GM19324 (cell line): Measurements from ENCODE around the gene JDP2.
"Not testable (repeated sequence)": the region's sequence is repeated elsewhere in the genome, so short reads cannot be mapped to it uniquely, and the experiment has no call there.

ENCODE experiments used
- ATAC-seq: cut with Tn5 transposase; IDR thresholded peaks from one replicate; pipeline ENCODE4 v1.9.1; 2021; ENCODE audit warnings: mild to moderate bottlenecking, moderate library complexity; ENCODE audit not compliant: unreplicated experiment, low FRiP score

Gene JDP2

DNA sequence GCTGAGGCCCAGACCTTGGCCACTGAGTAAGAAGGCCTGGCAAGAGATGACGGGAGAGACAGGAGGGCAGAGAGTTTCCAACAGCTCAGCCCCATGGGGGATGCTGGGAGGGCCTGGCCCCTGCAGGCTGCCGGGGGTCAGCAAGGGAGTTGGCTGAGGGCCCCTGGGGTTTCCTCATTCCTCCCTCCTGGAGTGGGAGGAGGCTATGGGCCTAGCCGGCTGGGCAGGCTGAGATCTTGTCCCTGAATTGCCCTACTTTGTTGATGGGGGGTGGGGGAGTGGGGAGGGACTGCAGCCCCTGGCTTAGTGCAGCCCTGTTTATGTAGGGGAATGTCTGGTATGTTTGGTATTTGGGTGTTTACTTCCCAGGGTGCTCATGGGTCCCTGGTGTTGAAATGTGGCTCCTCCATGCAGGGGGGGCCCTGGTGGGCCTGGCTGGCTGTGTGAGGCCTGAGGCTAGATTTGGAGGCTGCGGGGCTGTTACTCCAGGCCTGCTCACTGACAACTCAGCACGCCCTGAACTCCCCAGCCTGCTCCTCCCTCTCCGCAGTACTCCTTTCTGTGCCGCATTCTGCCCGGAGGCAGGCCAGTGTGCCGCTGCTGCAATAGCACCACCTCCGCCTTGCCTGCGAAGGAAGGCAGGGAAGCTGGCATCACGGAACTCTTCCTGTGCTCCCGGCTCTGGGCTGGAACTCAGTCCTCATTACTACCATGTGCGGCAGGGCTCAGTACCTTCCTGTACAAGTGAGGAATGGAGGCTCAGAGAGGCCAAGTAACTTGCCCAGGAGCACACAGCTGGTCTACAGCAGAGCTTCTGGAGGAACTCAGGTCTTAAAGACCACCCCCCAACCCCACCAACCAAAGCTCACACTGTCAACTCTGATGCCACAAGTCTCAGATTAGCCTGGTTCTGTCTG is 25.3 kb downstream of the JDP2 start:
- ATAC-seq, result no peak

DNA sequence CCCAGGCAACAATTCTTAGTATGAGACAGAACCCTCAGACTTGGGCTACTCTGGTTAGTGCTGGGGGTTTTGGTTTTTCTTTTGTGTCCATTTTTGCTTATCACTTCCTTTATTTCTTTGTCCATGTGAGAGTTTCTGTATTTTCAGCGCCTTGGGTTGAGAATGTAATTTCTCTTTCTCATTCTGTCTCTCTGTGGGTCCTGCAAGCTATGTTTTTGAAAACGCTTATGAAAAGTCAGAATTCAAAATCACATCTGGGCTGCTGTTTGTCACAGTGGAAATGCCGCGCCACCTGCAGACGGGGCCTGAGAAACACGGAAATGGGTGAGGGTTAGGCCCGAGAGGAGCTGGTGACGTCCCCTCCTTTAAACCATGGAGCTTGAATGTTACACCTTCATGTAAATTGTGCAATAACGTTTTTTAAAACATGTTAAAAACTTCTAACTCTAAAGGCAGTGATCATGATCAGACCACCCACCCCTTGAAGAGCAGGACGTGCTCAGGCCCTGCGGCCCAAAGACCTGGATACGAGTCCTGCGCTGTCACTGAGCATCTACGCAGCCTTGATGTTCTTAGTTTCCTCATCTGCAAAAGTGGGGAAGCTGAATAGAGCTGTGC is 26.1 kb downstream of the JDP2 start:
- no peak for ATAC-seq

DNA sequence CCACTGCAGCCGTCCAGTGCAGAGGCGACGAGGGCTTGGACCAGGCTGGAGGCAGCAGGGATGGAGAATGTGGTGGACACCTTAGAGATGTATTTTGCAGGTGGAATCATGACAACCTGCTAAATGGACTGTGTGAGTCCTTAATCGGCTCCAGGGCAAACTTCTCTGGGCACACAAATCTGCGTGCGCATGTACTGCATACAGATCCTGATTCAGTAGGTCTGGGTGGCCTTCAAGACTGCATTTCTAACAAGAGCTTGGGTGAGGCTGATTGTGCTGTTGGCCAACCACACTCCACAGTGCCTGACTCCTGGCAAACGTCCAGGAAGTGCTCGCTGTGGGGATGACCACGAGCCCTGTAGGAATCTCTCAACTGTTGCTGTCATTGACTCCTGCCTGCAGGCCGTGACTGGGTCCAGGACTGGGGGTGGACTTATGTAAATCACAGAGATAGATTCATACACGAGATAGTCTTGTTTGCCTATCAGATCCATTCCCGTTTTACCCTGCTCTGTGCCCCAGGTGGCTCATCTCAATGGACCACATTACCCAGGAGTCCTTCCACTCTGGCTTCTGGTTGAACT is 27.2 kb downstream of the JDP2 start:
- ATAC-seq, result no peak

DNA sequence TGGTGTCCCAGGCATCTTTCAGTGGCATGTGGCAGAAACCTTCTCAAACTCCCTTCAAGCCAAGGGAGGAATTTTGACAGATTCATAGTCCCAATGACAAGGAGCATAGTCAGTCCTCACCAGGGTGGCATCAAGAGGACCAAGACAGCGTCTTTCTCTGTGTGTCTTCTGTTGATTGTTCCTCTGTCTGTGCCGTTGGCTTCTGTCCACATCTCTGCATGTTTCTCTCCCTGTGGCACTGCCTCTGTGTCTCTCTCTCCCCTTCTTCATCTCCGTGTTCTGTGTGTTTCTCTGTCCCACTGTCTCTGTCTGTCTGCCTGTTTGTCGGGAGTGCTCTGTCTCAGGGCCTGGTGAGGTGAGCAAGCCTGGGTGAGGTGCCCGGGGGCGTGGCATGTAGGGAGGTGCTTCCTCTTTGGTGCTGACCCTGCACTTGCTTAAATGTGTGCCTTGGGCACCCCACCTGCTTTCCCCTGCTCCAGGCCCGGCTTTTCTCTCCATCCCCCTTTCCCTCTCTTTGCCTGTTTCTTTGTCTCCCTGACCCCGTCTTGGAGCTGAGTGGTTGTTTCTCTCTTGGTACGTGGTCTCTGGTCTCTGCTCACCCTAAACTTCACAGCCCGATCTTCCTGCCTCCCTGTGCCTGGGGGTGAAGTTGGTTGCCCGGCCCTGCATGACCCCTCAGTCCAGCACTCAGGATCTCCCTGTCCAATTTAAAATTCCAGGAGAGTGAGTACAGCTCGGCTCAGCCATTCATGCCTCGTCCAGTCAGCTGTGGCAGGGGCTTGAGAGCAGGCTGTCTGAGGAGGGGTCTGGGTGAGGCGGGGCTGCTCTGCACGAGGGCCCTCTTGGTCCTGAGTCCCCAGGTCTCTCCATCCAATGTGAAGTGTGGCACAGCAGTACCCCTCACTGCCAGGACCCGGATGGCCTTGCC is 28.5 kb downstream of the JDP2 start:
- no peak for ATAC-seq

DNA sequence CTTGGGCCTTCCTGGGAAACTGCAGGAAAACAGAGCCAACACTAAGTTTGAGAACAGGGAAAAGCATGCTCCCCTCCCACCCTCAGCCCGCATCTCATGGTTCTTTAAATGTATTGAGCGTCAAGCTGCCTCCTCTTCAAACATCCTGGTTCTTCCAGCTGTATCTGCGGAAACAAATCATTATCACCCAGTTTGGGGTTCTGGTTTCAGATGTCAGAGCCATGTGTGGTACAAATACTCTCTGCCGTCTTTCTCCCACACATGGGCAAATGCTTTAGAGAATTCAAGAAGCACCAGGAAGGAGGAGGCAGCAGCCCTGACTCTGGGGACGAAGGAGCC is 29.1 kb downstream of the JDP2 start:
- no peak for ATAC-seq

DNA sequence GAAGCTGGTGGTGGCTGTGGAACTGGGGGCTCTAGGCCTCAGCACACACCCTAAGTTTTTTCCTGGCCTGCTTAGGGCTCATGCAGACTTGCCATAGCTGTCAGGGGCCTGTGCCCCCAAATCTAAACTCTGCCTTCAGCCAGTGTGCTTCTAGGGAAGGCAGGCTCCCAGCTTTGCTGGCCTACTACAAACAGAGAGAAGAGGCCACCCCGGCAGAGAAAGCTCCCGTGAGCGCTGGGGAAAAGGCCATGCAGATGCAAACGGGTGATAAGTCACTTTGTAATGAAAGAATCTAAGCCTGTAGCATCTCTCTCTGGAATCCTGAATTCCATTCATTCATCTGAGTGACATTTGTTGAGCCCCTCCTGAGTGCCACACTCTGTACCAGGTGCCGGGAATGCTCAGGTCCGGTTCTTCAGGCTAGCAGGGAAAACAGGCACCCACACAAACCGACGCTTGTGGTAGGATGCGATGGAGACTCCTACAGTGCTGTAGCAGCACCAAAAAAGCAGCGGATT is 29.9 kb downstream of the JDP2 start:
- no peak for ATAC-seq

DNA sequence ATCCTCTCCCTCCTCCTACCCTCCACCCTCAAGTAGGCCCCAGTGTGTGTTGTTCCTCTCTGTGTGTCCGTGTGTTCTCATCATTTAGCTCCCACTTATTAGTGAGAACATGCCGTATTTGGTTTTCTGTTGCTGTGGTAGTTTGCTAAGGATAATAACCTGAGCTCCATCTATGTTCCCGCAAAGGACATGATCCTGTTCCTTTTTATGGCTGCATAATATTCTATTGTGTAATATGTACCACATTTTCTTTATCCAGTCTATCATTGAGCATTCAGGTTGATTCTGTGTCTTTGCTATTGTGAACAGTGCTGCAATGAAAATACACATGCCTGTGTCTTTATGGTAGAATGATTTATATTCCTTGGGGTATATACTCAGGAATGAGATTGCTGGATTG is 30.5 kb downstream of the JDP2 start:
- no peak for ATAC-seq

DNA sequence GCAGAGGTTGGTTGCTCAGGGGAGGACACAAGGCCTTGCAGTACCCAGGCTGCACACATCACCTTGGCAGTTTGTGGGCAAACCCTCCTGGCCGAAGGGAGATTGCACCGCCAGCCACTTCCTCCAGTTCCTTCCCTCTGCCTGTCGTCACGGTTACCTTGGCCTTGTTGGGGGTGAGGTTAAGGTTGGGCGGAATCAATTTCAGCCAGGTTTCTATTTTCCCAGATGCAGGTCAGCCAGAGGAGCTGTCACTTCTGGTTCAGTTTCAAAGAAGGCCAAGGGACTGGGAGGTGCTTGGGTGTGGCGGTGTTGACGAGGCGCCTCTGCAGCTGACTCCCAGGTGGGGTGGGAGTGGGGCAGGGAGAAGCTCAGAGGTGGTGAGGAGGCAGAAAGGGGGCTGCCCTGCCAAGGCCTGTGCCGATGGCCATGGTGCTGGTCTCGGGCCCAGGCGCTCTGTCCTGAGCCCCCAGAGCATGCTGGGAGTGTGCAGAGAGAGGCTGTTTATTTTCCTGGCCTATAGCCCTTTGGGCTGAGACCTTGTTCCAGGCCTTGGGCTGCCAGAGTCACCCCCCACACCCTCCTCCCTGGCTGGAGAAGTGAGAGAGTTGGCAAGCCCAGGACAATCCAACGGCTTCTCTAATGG is 31.4 kb downstream of the JDP2 start:
- ATAC-seq, result no peak

DNA sequence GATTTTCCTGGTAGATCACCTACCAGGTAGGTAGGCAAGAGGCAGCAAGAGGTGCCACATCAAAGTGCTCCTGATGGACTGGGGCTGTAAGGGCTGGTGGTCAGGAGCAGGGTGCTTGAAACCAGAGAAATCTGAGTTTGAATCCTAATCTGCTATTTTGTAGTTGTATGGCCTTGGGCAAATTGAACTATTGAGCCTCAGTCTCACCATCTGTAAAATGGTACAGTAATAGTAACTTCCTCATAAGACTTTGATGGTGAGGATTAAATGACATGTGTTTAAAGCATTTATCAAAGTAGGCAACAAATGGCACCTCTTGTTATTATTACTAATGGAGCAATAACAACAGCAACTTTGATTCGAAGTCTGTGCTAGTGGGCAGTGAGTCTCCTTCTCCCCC is 32.0 kb downstream of the JDP2 start:
- ATAC-seq, result no peak

DNA sequence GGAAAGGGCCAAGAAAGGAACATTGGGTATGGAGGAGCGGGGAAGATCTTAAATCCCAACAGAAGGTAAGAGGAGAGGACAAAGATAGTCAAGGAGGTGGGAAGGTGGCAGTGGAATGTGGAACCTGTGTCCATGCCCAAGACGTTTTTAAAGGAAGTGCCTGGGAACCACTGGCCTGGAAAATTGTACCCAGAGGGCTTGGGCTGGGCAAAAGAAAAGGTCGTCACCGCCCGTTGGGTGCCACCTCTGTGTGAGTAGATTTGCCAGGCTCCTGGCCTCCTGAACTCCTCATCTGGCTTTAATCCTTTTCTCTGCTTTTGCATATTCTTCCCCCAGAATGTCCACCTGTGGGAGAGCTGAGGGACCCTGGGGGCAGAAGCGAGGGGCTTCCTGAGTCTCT is 32.6 kb downstream of the JDP2 start:
- no peak for ATAC-seq

DNA sequence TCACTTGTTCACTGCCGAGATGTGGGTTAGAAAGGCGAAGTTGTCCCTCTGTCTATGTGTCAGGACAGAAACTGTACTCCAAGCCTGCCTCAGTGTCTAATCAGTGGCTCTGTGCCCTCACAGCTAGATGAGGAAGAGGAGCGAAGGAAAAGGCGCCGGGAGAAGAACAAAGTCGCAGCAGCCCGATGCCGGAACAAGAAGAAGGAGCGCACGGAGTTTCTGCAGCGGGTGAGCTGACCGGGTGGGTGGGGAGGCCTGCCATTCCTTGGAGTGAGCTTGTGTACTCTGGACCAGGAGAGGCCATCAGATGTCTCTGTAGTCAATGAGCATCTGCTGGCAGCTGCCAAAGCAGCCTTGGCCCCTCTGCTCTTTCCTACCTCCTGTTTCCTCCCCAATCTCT is 33.5 kb downstream of the JDP2 start:
- no peak for ATAC-seq

DNA sequence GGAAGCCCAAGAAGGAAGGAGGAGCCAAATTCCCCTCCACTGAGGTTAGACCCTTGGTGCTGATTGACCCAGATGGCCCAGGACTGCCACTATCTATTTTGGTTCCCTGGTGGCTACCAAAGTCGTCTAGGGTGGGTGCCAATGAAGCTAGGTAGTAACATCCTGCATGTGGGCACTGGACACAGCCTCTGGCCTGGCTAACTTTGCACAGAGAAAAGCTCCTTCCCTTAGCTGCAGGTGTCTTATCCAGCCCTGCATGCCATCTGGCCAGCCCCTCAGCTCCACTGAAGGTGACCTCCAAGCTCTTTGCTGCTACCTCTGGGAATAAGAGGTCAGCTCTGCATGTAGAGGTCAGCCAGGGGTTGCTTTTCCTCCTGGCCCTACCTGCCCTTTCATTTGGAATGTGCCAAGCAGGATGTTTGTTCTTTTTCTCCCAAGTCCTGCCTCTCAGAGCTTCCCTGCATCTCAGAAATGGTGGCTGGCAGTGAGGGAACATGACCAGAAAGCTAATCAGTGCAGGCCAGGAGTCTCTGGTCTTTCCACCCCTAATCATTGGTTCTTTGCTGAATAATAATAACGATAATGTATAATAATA is 34.0 kb downstream of the JDP2 start:
- no peak for ATAC-seq

DNA sequence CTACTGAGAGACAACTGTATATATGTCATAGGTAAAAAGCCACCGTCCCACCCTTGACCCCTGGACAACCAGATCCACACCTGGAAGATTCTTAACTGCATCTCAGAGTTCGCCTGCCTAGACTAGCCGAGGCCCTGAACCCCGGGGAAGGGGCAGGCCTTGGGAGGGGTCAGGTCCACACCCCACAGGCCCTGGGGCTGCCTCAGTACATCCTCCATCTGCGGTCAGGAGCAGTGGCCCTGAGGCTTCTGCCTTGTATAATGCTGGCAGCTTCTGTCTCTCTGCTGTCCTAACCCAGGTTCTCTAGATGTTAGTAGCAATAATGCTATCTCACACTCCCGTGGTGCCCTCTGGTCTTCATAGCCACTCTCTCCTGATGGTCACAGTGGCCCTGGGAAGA is 36.8 kb downstream of the JDP2 start:
- no peak for ATAC-seq

DNA sequence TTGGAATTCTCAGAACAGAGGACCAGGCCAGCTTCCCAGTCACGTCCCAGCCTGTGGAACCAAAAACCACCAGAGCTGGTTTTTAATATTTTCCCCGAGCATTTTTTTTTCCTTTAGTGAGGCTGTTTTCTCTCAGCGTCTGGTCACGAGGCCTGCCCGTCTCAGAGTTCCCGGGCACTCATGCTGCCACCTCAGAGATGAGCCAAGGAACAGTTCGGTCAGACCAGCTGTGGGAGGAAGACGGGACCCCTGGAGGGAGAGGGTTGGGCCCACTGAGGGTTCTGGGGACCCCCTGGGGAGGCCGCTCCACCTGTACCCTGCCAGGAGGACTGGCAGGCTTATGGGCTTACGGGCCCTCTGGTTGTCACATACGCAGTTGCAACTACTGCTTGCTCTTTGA is 39.9 kb downstream of the JDP2 start:
- ATAC-seq, result no peak

DNA sequence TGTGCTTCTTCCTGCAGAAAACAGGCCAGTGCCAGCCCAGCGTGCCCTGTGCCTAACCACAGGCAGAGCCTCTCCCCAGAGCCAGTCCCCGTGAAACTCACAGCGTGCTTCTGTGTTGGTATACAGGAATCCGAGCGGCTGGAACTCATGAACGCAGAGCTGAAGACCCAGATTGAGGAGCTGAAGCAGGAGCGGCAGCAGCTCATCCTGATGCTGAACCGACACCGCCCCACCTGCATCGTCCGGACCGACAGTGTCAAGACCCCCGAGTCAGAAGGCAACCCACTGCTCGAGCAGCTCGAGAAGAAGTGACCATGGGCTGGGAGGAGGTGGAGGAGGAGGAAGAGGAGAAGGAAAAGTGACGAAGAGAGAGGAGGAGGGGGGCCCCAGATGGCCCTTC is 41.3 kb downstream of the JDP2 start:
- no peak for ATAC-seq

DNA sequence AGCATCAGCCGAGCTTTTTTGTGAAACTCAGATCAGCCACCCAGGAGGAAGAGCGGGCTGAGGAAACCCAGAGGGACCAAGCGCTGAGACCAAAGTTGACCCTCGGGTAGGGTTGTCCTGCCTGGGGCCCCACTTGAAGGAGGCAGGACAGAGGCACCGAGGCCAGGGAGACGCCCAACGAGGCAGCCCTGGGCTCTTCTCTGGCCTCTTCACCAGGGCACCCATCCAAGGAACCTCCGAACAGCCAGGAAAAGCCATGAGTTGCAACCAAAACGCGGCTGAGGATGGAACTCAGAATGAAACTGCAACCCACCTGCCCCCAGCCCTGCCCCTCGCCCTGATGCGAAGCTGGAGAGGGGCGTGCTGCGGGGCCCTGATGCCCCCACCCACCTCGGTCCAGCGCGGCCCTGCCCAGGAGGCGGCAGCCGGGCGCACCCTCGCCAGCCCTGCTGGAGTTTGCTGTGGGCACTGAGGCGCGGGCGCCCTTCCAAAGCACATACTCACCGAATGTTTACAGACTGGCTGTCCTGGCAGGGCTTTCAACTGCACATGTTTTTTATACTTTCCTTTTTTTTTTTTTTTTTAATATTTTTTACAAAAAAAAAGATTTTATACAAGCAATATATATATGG is 41.9 kb downstream of the JDP2 start:
- ATAC-seq, result no peak

DNA sequence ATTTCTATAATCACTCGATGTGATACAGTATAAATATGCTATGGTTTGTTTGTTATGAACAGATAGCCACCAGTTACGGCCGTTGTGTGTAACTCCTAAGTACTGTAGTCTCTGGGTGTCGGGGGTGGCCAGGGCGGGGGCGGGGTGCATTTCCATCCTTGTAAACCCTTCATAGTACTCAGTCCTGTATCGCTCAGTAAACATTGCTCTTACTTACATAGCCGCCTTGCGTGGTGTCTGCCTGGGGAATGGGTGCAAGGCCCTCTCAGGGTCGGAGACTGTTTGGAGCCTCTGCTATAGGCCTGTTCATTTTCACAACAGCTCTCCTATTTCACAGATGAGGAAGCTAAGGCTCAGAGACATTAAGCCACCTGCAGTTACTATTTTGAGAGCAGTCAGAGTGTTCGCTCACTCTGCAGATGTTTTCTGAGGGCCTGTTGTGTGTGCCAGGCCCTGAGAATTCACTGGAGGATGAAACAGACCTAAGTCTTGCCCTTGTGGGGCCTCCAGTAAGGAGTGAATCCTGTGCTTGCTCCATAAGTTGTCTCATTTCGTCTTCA is 42.5 kb downstream of the JDP2 start:
- no peak for ATAC-seq

DNA sequence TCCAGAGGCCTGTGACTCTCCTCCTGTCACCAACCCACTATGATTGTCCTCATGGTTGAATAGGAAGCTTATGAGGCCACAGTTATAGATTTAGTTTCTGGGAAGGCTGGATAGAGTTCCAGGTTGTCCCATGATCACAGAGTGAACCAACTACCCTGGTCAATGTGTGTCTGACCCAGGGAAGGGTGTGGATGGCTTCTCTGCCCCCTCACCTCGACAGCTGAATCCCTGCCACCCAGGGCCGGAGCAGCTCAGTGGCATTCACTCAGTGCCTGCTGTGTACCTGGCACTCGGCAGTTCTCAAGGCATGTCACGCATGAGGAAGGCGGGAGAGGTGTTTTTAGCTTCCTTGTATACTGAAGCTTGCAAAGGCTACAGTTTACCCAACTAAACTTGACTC is 43.2 kb downstream of the JDP2 start:
- ATAC-seq, result no peak

DNA sequence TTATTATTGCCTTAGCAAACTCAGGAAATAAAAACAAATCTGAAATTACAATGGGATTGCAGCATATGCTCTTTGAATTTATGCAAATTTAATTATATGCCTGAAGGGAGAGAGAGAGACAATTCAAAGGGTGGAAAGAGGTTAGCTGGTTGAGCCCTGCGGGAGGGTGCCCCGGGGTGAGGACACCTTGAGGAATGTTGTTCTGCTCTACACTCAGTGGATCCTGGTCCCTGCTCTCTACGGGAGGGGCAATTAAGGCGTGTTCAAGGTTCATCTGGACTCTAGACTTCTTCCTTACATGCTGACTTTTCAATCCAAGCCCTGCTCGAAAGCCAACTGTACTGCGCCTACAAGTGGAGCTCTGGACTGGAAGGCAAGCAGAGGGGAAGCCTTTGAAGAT is 46.3 kb downstream of the JDP2 start:
- ATAC-seq, result not testable (repeated sequence)
